ENCODE data around the gene ADAMTS3.

DNA sequence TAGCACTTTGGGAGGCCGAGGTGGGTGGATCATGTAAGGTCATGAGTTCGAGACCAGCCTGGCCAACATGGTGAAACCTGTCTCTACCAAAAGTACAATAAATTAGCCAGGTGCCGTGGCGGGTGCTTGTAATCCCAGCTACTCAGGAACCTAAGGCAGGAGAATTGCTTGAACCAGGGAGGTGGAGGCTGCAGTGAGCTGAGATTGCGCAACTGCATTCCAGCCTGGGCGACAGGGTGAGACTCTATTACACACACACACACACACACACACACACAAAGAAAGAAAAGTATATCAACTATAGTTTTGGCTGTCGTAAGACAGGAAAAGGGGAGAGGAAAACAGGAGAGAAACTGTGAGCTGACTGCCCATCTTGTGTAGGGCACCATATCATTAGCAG is 171.7 kb downstream of the ADAMTS3 start:
- TF ChIP-seq, protein P1, sequence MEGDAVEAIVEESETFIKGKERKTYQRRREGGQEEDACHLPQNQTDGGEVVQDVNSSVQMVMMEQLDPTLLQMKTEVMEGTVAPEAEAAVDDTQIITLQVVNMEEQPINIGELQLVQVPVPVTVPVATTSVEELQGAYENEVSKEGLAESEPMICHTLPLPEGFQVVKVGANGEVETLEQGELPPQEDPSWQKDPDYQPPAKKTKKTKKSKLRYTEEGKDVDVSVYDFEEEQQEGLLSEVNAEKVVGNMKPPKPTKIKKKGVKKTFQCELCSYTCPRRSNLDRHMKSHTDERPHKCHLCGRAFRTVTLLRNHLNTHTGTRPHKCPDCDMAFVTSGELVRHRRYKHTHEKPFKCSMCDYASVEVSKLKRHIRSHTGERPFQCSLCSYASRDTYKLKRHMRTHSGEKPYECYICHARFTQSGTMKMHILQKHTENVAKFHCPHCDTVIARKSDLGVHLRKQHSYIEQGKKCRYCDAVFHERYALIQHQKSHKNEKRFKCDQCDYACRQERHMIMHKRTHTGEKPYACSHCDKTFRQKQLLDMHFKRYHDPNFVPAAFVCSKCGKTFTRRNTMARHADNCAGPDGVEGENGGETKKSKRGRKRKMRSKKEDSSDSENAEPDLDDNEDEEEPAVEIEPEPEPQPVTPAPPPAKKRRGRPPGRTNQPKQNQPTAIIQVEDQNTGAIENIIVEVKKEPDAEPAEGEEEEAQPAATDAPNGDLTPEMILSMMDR (tag by site-specific recombination; IDR thresholded peaks at IDR 0.05) = no peak
- TF ChIP-seq ZNF350 (tag by site-specific recombination; IDR thresholded peaks at IDR 0.05) = no peak

Measured in HEK293 (cell line).